HG03432 (cell line): ENCODE measurements around the gene OSBPL8.

Experiments
- ATAC-seq: cut with Tn5 transposase; IDR thresholded peaks from one replicate; pipeline ENCODE4 v1.9.1; 2021; ENCODE audit warnings: mild to moderate bottlenecking, moderate library complexity; ENCODE audit not compliant: unreplicated experiment

The OSBPL8 gene

GRCh38 chr12:76559400-76560085 is at the start of gene OSBPL8:
TSS of gene OSBPL8 (minus strand) at chr12:76559771. CDS start at chr12:76487551, 72,220 bp downstream.
- ATAC-seq, result peak; percentile 89

DNA sequence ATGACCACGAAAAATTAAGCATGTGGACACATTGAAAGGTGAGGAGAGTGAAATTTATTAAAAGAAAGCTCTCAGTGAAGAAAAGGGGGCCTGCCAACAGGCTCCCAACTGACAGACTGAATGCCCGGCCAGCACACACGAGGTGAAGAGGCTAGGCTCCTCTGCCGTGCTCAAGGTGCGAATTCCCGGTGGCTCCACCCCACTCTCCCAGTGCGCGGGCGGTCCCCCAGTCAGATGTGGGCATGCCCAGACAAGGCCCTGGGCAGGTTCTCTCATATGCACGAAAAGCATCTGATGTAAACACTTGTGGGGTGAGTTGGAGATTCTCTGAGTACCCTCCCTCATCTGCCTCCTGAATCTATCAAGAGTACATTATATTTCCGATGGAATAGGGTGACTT is 48.5 kb upstream of the OSBPL8 start:
- ATAC-seq, result no peak

DNA sequence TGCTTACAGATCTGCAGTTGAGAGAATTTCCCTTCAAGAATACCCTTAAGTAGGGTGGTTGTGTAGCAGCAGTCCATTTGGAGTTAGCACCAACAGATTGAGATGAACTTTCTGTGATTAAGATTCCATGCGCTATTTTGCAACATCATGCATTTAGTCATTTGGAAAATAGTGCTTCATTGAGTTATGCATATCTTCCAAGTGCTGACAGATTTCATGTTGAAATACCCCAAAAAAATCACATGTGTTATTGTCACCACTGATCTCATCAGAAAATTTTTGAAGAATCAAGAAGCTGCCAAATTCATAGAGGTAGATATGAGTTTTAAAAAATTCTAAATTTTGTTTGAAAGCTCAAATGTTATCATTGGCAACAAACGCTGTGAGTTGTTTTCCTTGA is 35.5 kb upstream of the OSBPL8 start:
- no peak for ATAC-seq

- ATAC-seq, result no peak
These were observed 31.9 kb upstream of the OSBPL8 start for GRCh38 chr12:76591476-76591875.

GRCh38 chr12:76590131-76590530 is 30.6 kb upstream of the OSBPL8 start:
- ATAC-seq, result no peak

GRCh38 chr12:76588881-76589565 is 29.5 kb upstream of the OSBPL8 start:
- ATAC-seq, result no peak

GRCh38 chr12:76587428-76588178 is 28.0 kb upstream of the OSBPL8 start:
- no peak for ATAC-seq

DNA sequence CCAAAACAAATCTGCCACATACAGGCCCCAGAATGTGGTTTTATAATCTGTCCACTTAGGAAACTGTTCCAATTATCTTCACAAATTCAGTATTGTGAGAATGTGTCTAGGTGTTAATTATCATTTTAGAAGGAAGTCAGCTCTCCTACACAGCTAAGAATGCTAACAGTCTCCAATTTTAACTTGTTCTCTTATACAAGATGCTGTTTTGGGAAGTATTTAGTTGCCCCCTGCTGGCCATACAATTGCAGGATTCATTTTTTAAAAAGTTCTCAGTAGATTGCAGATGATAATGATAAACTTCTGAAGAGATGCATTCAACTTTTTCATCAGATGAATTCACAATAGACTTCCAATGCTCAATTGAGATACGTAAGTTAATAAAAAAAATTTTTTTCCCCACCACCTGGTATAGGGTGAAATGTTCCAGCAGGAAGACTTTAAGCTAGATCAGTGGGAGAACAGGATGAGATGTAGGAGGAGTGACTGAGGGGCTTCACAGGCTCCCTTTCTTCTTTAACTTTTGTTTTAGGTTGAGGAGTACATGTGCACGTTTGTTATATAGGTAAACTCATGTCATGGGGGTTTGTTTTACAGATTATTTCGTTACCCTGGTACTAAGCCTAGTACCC is 27.3 kb upstream of the OSBPL8 start:
- no peak for ATAC-seq

DNA sequence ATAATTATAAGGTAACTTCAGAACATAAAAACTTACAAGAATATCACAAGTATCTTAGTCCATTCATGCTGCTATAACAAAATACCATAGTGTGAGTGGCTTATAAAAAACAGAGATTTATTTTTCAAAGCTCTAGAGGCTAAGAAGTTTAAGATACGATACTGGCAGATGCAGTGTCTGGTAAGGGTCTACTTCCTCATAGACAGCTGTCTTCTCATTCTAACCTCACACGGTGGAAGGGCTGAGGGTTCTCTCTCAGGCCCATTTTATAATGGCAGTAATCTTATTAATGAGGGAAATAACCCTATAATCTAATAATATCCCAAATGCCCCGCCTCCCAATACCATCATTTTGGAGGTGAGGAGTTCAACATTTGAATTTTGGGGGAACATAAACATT is 23.7 kb upstream of the OSBPL8 start:
- ATAC-seq, result no peak

- no peak for ATAC-seq
These were observed 14.3 kb upstream of the OSBPL8 start for GRCh38 chr12:76573840-76574373.

- no peak for ATAC-seq
These were observed 11.7 kb upstream of the OSBPL8 start for GRCh38 chr12:76571256-76571655.

GRCh38 chr12:76569685-76570604 is 10.4 kb upstream of the OSBPL8 start:
- ATAC-seq, result no peak

GRCh38 chr12:76568888-76569551 is 9.4 kb upstream of the OSBPL8 start:
- no peak for ATAC-seq

DNA sequence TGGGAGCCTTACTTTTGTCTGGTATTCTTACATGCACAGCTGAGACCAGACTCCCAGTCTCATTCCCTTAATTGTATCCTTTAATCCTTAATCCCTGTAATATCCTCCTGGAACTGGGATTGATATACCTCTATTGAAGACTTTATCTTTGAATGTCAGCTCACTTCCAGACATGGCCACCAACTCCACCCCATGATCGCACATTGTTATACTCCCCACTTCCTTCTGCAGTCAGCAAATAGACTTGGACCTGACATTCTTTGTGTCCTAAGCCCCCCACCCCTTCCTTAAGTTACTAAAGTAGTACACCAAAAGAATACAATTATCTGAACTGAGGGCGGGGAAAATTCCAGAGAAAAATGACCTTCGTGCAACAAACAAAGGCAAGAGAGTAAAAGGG is 8.6 kb upstream of the OSBPL8 start:
- ATAC-seq, result no peak

GRCh38 chr12:76563061-76563460 is 3.5 kb upstream of the OSBPL8 start:
- ATAC-seq, result no peak

DNA sequence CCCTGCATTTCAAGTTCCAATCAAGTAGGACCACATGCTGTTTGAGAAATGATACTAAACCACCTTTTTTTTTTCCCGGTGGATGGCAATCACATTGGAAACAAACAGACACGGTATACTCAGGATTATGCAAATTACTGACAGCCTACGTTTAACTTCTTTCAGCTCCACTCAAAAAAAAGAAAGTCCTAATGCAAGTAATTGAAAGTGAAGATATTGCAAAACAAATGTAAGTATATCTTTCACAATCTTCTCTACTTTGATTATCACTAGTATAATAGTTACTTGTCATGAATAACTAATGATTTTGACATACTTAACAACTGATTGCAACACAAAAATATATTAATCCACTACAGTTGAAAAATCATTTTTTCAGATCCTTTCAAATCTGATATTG is 2.6 kb upstream of the OSBPL8 start:
- ATAC-seq, result no peak

DNA sequence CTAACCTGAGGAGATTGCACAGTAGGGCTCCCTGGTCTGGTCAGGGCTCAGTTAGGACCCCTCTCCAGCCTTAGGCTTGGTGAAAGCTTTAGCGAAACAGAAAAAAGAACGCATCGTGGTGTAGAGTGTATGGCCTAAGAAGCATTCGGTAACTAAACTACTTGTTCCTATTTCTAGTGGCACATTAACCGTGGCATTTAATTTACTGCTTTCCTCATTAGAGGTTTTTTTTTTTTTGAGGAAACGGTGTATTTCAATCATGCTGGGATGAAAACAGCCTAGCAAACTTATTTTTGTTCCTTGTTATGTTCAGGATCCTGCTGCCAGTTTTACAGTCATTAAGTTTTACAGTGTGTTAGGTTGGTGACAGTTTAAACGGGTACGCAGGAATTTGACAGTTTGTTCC is 518 bp upstream of the OSBPL8 start:
- peak; percentile 49 for ATAC-seq

DNA sequence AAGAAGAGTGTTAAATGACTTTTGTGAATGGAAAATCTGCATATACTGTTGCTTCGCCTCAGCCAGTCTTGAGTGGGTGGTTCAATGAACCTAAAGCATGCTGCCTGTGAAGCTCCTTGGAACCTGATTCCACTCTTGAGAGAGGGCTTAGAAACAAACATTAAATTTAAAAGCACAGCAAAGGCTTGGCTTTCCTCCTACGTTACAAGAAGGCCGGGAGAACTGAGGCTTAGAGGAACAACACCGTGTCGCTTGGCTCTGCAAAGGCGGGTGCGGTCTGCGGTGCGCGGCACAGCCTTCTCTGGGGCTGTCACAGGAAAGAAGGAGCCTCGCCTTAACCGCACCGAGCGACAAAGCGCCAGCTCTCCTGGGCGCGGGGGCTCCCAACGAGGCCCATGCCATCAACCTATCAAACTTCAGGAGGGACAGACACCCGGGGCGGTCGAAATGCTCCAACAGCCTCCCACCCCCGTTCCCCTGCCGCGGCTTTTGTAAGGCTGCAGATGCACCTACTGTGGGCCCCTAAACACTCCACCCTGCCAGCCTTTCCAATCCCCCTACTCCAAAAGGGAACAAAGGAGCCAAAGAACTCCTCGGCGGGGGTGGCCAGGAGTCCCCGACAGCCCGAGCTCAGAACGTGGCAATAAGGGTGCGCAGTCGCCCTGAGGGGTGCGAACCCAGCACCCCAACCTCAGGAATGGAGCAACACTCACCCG is 729 bp downstream of the OSBPL8 start:
- ATAC-seq, result peak; percentile 59

- no peak for ATAC-seq
These were observed 3.2 kb downstream of the OSBPL8 start for GRCh38 chr12:76556368-76556767.
